ENCODE measurements around the gene SCMH1. TPM values are rescaled to one million over a fixed set of nuclear protein-coding genes. Genes with fewer than 3 reads are reported as not detected.

SCMH1 gene
- total and polyA plus RNA-seq, 9 donors: 32.8 to 80.2 (median 49.8) TPM

GRCh38 chr1:41238311-41238988 is 3.7 kb downstream of the SCMH1 start:
- WGBS, 3 donors: 80 to 82% (median 82%) methylated on average over 5 of the region's 5 CpGs
- DNase-seq: no peak
- Histone ChIP-seq H3K4me3 (no peak overlapping the region), H3K4me1 (ENCODE audit: insufficient read depth) (peaks cover 5% of the 10 kb centered on the region), H3K9me3 (no peaks in the 10 kb centered on the region), H3K36me3 (no peaks in the 10 kb centered on the region), H3K27ac (no peak overlapping the region), H3K27me3 (no peaks in the 10 kb centered on the region)
- intact Hi-C loops (cut with DNase I): no loop called here
- TF ChIP-seq EP300 (IDR thresholded peaks at IDR 0.05) (no peak), CTCF (IDR thresholded peaks at IDR 0.05) (no peak), POLR2A (IDR thresholded peaks at IDR 0.05) (no peak)

GRCh38 chr1:41236781-41237180 is 5.3 kb downstream of the SCMH1 start:
- TF ChIP-seq CTCF (IDR thresholded peaks at IDR 0.05) (no peak), EP300 (IDR thresholded peaks at IDR 0.05) (no peak)
- H3K9me3 ChIP-seq: no peaks in the 10 kb centered on the region
- DNase-seq: no peak
- intact Hi-C loops (cut with DNase I): no loop called here
- no peaks in the 10 kb centered on the region for H3K36me3 ChIP-seq
- no peak overlapping the region for H3K27ac ChIP-seq
- H3K4me3 ChIP-seq: no peak overlapping the region
- H3K27me3 ChIP-seq: no peaks in the 10 kb centered on the region
- H3K4me1 ChIP-seq (ENCODE audit: insufficient read depth): no peaks in the 10 kb centered on the region
- WGBS, 3 donors: 84 to 87% (median 85%) methylated on average over 2 of the region's 2 CpGs

- H3K27ac ChIP-seq: no peak overlapping the region
- intact Hi-C loops (cut with DNase I): no loop called here
Observed at GRCh38 chr1:41235893-41236292, 6.2 kb downstream of the SCMH1 start.

GRCh38 chr1:41233708-41234107 is 8.4 kb downstream of the SCMH1 start:
- Histone ChIP-seq H3K4me3 (no peak overlapping the region), H3K9me3 (no peaks in the 10 kb centered on the region), H3K27ac (no peak overlapping the region), H3K4me1 (ENCODE audit: insufficient read depth) (no peaks in the 10 kb centered on the region), H3K36me3 (no peaks in the 10 kb centered on the region), H3K27me3 (no peaks in the 10 kb centered on the region)
- no peak for DNase-seq
- intact Hi-C loops (cut with DNase I): no loop called here
- WGBS, 3 donors: 50 to 73% (median 62%) methylated on average over 1 of the region's 1 CpG
- TF ChIP-seq CTCF (IDR thresholded peaks at IDR 0.05): no peak
- no peak for TF ChIP-seq POLR2A (IDR thresholded peaks at IDR 0.05)
- no peak for TF ChIP-seq EP300 (IDR thresholded peaks at IDR 0.05)

More at GRCh38 chr1:41235893-41236292, 6.2 kb downstream of the SCMH1 start:
- no peaks in the 10 kb centered on the region for H3K4me1 ChIP-seq (ENCODE audit: insufficient read depth)
- DNase-seq: no peak
- TF ChIP-seq POLR2A (IDR thresholded peaks at IDR 0.05): no peak
- no peak for TF ChIP-seq EP300 (IDR thresholded peaks at IDR 0.05)
- TF ChIP-seq CTCF (IDR thresholded peaks at IDR 0.05): no peak
- no peaks in the 10 kb centered on the region for H3K9me3 ChIP-seq
- H3K27me3 ChIP-seq: no peaks in the 10 kb centered on the region
- no peaks in the 10 kb centered on the region for H3K36me3 ChIP-seq
- no peak overlapping the region for H3K4me3 ChIP-seq
